Upper lobe of left lung (tissue), 4 donors: Measurements from ENCODE around the gene CCDC106.

ENCODE experiments used
- POLR2A ChIP-seq, 4 donors: fragments of 450-650 bp; IDR thresholded peaks; one replicate each; pipeline ENCODE4 v1.5.1; 2016 to 2017; ENCODE audit warnings: antibody characterized with exemption in 4 of 4, mild to moderate bottlenecking in 2 of 4
- TF ChIP-seq, protein P1 (sequence below), 6 experiments: fragments of 450-650 bp in 4 of 6; fragments of 200-600 bp in 2 of 6; sonication (generic) in 2 of 6; IDR thresholded peaks; one replicate each; pipeline ENCODE4 v1.5.1; 2016 to 2019; ENCODE audit warnings: antibody characterized with exemption in 6 of 6

DNA sequence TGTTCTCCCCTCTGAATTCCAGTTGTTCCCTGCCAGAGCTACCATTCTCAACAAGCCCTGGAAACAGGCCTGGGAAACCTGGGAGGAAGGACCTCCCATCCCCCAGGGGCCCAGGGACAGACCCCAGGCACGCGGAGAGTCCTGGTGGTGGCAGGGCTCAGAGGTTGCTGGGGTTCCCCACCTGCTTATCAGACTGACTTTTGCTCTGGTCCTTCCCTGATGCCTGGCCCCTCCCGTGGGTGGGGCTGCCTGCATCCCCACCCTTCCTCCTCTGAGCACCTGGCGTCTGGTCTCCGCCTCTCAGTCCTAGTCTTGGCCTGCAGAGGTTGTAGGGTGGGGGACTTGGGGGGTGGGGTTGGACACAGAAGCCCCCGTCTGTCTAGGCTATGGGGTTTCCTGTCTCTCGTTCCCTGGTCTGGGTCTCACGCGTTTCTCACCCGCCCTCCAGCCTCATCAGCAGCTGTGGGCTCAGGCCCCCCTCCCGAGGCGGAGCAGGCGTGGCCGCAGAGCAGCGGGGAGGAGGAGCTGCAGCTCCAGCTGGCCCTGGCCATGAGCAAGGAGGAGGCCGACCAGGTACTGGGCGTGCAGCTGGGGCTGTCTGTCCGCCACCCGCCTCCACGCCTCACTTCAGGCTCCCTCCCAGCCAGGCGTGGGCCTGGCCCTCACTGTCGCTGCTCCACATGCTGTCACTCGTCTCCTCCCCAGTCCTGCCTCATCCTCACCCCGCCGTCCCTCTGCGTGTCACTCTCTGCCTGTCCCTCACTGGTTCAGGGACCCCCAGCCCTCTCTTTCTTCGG lies 40.6 kb downstream of the CCDC106 start:
- TF ChIP-seq POLR2A (IDR thresholded peaks at IDR 0.05) = no peak
- TF ChIP-seq, protein P1, sequence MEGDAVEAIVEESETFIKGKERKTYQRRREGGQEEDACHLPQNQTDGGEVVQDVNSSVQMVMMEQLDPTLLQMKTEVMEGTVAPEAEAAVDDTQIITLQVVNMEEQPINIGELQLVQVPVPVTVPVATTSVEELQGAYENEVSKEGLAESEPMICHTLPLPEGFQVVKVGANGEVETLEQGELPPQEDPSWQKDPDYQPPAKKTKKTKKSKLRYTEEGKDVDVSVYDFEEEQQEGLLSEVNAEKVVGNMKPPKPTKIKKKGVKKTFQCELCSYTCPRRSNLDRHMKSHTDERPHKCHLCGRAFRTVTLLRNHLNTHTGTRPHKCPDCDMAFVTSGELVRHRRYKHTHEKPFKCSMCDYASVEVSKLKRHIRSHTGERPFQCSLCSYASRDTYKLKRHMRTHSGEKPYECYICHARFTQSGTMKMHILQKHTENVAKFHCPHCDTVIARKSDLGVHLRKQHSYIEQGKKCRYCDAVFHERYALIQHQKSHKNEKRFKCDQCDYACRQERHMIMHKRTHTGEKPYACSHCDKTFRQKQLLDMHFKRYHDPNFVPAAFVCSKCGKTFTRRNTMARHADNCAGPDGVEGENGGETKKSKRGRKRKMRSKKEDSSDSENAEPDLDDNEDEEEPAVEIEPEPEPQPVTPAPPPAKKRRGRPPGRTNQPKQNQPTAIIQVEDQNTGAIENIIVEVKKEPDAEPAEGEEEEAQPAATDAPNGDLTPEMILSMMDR (IDR thresholded peaks at IDR 0.05) = no peak
